Activated CD8-positive, alpha-beta memory T cell treated with anti-CD3 and anti-CD28 coated beads, Interleukin-2, amount 10 ng/mL, durations not matched to agents 7 days and 5 days (primary cell): Measurements from ENCODE around the gene SLC66A3. TPM values are rescaled to one million over a fixed set of nuclear protein-coding genes. Genes with fewer than 3 reads are reported as not detected.

ENCODE experiments used
- ATAC-seq: fragments of 150-1000 bp; cut with Tn5 transposase; one replicate; pipeline ENCODE4 v1.10.0; 2021; ENCODE audit warnings: moderate library complexity
- CTCF ChIA-PET: fragments of 350-600 bp; sonication (Branson Sonifier 250); formaldehyde crosslinking; loops from one replicate; lab custom pipeline; 2021; ENCODE audit warnings: antibody characterized with exemption; lab: Charles Lee
- DNase-seq: peaks from one replicate; pipeline ENCODE4 v3.0.0-alpha.2; 2020
- H3K27ac Mint-ChIP-seq: one replicate; pipeline ENCODE4 v1.8.0; 2021; ENCODE audit warnings: mild to moderate bottlenecking, mixed read lengths
- H3K27me3 Mint-ChIP-seq: one replicate; pipeline ENCODE4 v1.8.0; 2021; ENCODE audit warnings: mixed read lengths
- H3K36me3 Mint-ChIP-seq: one replicate; pipeline ENCODE4 v1.8.0; 2021; ENCODE audit warnings: mild to moderate bottlenecking, mixed read lengths
- H3K4me1 Mint-ChIP-seq: one replicate; pipeline ENCODE4 v1.8.0; 2021; ENCODE audit warnings: mixed read lengths
- H3K4me3 Mint-ChIP-seq: one replicate; pipeline ENCODE4 v1.8.0; 2021; ENCODE audit warnings: mild to moderate bottlenecking, moderate library complexity, mixed read lengths
- H3K9me3 Mint-ChIP-seq: one replicate; pipeline ENCODE4 v1.8.0; 2022; ENCODE audit warnings: low read depth, mixed read lengths
- total RNA-seq, 2 experiments: library from RNA; stranded (reverse); gene quantifications; one replicate each; pipeline ENCODE4 v1.2.3, GENCODE V29; 2021

Gene SLC66A3
- total RNA-seq, 2 experiments from 2014 or later, result 9.9 to 15.9 TPM

DNA sequence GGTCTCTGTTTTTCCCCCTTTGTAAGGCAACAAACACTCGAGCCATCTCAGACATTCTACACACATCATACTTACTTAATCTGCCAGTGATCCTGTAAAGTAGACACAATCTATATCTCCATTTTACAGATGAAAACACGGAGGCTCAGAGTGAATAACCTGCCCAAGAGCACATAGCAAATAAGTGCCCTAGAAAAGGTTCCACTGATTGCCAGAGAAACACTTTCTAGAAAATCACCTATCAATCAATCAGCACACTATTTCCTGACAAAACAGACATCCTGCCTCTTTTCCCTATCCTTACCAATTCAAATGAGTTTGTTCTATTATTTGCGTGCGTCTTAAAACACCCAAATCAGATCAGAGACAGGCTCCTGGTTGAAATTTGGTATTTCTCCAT is 23.9 kb downstream of the SLC66A3 start:
- Mint-ChIP-seq H3K27ac (no peak overlapping the region), H3K9me3 (no peaks in the 10 kb centered on the region), H3K36me3 (peaks cover 4% of the 10 kb centered on the region), H3K27me3 (no peaks in the 10 kb centered on the region), H3K4me1 (peaks cover 11% of the 10 kb centered on the region), H3K4me3 (no peak overlapping the region)
- no peak for DNase-seq
- ATAC-seq, result no peak
- CTCF ChIA-PET, result no interaction called here

DNA sequence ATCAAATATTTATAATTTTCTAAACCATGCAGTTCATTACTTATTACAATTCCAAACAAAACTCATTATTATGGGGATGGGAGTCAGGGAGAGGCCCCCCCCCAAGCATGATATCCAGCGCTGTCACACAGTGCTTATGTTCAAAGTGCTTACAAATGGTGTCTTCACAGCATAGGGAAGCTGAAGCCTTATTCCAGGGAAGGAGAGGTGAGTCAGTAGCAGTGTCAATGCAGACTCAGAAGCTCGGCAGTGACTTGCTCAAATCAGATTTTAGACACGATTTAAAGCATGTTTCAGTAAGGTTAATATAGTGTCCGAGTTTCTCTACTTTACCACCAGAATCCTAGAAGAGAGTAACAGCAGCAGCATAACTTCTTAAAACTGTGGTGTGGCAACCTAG is 24.6 kb downstream of the SLC66A3 start:
- peaks cover 10% of the 10 kb centered on the region for H3K4me1 Mint-ChIP-seq
- no peak for ATAC-seq
- no peak for DNase-seq
- H3K27me3 Mint-ChIP-seq, result no peaks in the 10 kb centered on the region
- CTCF ChIA-PET, result no interaction called here
- H3K27ac Mint-ChIP-seq, result no peak overlapping the region
- peaks cover 6% of the 10 kb centered on the region for H3K36me3 Mint-ChIP-seq
- no peak overlapping the region for H3K4me3 Mint-ChIP-seq
- no peaks in the 10 kb centered on the region for H3K9me3 Mint-ChIP-seq

DNA sequence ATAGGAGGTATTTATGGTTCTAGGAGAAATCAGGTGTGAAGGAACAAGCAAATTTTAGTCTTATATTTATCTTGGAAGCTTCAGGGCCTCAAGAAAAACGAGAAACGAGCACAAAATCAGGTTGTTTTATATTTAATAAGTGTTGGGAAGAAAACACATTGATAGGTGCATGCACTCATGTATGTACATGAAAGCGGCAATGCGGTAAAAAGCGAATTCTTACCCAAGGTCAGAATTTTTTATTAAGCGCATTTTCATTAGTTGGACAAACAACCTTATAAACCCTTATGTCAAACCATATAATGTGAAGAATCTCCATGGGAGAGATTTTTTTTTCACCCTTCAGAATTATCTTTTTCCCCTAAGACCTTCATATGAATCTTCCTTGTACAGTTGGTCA is 25.4 kb downstream of the SLC66A3 start:
- ATAC-seq, result no peak
- Mint-ChIP-seq H3K4me3 (no peak overlapping the region), H3K36me3 (peaks cover 6% of the 10 kb centered on the region), H3K9me3 (no peaks in the 10 kb centered on the region), H3K27me3 (no peaks in the 10 kb centered on the region), H3K4me1 (peaks cover 3% of the 10 kb centered on the region), H3K27ac (no peak overlapping the region)
- DNase-seq, result no peak
- CTCF ChIA-PET, result interaction anchor here (0.7 kb wide), 1 partner anchor 231 kb away, joined by 4 read pairs; no protein-coding TSS in a partner anchor

DNA sequence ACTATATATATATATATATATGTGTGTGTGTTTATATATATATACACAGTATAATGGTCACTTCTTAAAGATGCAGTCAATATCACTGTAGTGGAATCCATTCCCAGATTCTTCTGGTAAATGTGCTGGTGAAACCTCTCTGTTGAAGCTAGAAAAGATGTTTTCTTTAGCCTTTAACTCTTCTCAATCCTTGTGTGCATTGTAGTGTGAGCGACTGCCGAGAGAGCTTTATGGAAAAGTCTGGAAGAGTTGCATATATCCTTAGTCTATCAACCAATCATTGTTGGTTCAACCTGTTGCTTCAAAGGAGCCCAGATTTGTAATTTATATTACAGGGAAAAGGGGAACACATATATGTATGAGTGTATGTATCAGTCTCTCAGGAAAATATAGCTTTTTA is 27.7 kb downstream of the SLC66A3 start:
- Mint-ChIP-seq H3K27me3 (no peaks in the 10 kb centered on the region), H3K4me3 (no peak overlapping the region), H3K4me1 (no peaks in the 10 kb centered on the region), H3K36me3 (peaks cover 5% of the 10 kb centered on the region), H3K27ac (no peak overlapping the region), H3K9me3 (no peaks in the 10 kb centered on the region)
- ATAC-seq (no peak), DNase-seq (no peak)
- CTCF ChIA-PET, result no interaction called here

DNA sequence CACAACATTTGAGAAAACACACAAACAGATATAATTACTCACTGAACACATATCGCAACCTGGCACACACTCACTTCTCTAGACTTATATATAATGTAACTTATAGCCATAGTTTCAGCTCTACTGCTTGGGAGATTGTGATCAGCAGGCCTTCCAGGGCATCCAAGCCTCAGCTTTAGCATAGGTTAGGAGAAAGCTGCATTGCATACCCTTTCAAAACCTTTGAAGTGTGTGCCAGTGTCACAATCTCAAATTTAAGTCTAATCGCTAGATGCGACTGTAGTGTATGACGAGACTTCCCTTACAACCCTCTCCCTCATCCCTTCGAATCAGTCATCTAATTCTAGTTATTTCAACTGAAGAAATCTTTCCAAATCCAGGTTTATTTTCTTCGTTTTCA is 30.9 kb downstream of the SLC66A3 start:
- peaks cover 10% of the 10 kb centered on the region for H3K36me3 Mint-ChIP-seq
- ATAC-seq, result no peak
- no peaks in the 10 kb centered on the region for H3K27me3 Mint-ChIP-seq

DNA sequence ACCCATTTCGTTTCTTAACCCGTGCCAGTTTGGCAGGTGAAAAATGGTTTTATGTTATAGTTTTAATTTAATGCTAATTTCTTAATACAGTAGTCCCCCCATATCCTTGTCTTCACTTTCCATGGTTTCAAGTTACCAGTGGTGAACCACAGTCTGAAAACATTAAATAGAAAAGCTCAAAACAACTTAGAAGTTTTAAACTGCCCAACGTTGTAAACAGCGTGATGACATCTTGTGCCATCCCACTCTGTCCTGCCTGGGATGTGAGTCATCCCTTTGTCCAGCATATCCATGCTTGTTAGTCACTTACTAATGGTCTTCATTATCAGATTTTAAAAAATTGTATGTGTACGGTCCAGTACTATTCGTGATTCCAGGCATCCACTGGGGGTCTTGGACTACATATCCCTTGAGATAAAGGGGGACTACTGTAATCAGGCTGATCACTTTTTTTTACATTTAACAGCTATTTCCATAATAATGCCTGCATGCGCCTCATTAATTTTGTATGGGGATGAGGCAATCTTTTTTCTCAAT is 31.9 kb downstream of the SLC66A3 start:
- Mint-ChIP-seq H3K27me3 (no peaks in the 10 kb centered on the region), H3K36me3 (peaks cover 14% of the 10 kb centered on the region), H3K27ac (no peak overlapping the region), H3K4me3 (no peak overlapping the region), H3K9me3 (no peaks in the 10 kb centered on the region), H3K4me1 (no peaks in the 10 kb centered on the region)
- no peak for ATAC-seq
- no peak for DNase-seq
- CTCF ChIA-PET, result interaction anchor here (0.6 kb wide), 1 partner anchor 227 kb away, joined by 3 read pairs; no protein-coding TSS in a partner anchor

More for the DNA sequence above, 30.9 kb downstream of the SLC66A3 start:
- DNase-seq, result no peak
- Mint-ChIP-seq H3K4me1 (no peaks in the 10 kb centered on the region), H3K27ac (no peak overlapping the region), H3K9me3 (no peaks in the 10 kb centered on the region), H3K4me3 (no peak overlapping the region)
- CTCF ChIA-PET, result no interaction called here

DNA sequence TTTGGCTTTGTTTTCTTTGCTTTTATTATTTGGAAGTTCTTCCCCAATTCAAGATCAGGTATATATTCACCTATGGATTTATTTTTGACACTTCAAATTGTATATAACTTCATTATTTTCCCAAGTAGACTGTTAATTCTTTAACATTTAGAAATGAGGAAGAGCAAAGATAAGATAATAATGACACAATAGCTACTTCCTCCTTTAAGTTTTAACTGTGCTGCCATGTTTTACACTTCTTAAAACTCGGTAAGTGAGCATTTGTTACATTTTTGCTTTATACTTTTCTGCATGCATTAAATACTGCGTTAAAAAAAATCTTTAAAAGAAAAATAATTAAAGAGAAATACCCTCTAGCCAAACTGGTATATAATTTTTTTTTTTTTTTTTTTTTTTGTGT is 32.5 kb downstream of the SLC66A3 start:
- CTCF ChIA-PET, result interaction anchor here (0.6 kb wide), 1 partner anchor 227 kb away, joined by 3 read pairs; no protein-coding TSS in a partner anchor
- no peak for DNase-seq
- ATAC-seq, result no peak
- Mint-ChIP-seq H3K9me3 (no peaks in the 10 kb centered on the region), H3K4me3 (no peak overlapping the region), H3K4me1 (no peaks in the 10 kb centered on the region), H3K36me3 (peaks cover 14% of the 10 kb centered on the region), H3K27ac (no peak overlapping the region), H3K27me3 (no peaks in the 10 kb centered on the region)

DNA sequence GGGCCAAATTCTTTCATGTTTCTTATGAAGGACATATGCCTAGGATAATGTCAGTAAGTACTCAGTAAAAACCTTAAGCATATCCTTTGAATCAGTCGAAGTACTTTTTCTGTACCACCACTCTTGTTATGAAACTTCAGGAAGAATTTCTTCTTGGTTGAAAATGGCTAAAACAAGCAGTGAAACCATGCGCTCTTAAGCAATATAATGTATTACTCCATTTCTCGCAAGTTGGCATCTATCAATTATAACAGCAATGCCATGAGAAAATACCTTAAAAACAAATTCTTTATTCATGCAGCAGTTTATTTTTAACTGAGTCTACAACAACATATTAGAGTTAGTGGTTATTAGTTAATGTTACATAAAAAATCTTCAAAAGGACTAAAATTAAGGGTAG is 41.0 kb downstream of the SLC66A3 start:
- CTCF ChIA-PET, result no interaction called here
- H3K27me3 Mint-ChIP-seq, result no peaks in the 10 kb centered on the region

DNA sequence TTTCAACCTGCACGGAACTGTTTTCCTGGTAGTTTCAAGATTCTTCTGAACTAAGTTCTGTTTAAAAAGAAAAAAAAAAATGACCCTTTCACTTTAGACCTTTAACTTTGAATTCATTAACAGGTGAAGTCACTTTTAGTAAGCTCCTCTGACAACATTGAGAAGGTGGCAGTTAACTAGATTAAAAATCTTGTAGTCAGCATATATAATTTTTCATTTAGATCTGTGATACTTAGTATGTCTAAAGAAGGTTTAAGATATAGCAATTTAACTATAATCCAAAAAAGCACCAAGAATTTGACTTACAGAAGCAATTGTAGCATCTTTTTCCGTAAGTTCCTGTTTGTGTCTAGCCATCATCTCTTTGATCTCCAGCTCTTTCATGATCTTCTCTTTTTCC is 45.4 kb downstream of the SLC66A3 start:
- DNase-seq (no peak), ATAC-seq (no peak)
- Mint-ChIP-seq H3K36me3 (peaks cover 25% of the 10 kb centered on the region), H3K9me3 (no peaks in the 10 kb centered on the region), H3K4me3 (no peak overlapping the region), H3K4me1 (peaks cover 21% of the 10 kb centered on the region), H3K27me3 (no peaks in the 10 kb centered on the region), H3K27ac (no peak overlapping the region)
- CTCF ChIA-PET, result interaction anchor here (1.0 to 1.9 kb wide), 2 partner anchors 68 to 382 kb away, joined by 3 to 6 read pairs; a partner anchor contains a TSS

More for the DNA sequence above, 41.0 kb downstream of the SLC66A3 start:
- no peaks in the 10 kb centered on the region for H3K4me1 Mint-ChIP-seq
- no peak for DNase-seq
- H3K4me3 Mint-ChIP-seq, result no peak overlapping the region
- peaks cover 22% of the 10 kb centered on the region for H3K36me3 Mint-ChIP-seq
- no peaks in the 10 kb centered on the region for H3K9me3 Mint-ChIP-seq
- ATAC-seq, result no peak
- no peak overlapping the region for H3K27ac Mint-ChIP-seq

DNA sequence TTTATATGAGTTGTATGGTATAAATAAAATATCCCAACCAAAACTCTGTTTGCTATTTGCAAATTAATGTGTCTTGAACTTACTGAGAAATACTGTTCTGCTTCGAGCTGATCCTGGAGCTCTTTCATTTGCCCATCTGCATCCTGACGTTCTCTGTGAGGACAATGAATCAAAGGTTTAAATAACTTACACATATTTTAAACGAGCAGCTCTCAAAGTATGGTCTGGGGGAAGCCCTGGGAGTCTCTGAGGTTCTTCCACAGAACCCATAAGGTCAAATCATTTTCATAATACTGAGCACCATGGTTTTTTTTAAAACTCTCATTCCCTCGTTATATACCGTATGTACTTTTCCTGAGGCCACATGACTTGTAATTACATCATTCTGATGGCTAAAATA is 46.7 kb downstream of the SLC66A3 start:
- ATAC-seq (no peak), DNase-seq (no peak)
- H3K27ac Mint-ChIP-seq, result no peak overlapping the region
- no peak overlapping the region for H3K4me3 Mint-ChIP-seq
- peaks cover 19% of the 10 kb centered on the region for H3K36me3 Mint-ChIP-seq
- CTCF ChIA-PET, result no interaction called here
- H3K4me1 Mint-ChIP-seq, result peaks cover 21% of the 10 kb centered on the region
- no peaks in the 10 kb centered on the region for H3K27me3 Mint-ChIP-seq
- no peaks in the 10 kb centered on the region for H3K9me3 Mint-ChIP-seq

DNA sequence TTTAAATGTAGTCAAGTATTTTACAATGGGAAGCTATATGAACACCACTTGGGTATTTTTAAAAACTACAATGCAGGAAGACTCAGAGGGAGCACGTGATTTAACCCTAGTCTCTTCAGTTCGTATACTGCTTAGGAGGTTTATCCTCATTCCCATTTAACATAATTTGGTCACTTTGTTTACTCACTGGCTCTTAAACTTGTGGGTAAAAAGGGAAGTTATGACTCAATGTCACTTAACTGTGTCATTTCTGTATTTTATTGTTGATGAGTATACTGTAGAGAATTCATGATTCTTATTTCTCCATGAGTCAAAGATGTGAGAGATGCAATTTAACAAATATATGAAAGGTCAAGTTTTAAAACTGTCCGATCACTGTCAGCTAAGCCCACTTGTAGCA is 48.2 kb downstream of the SLC66A3 start:
- Mint-ChIP-seq H3K9me3 (no peaks in the 10 kb centered on the region), H3K4me1 (peaks cover 21% of the 10 kb centered on the region), H3K27ac (no peak overlapping the region), H3K27me3 (no peaks in the 10 kb centered on the region), H3K4me3 (no peak overlapping the region), H3K36me3 (peaks cover 16% of the 10 kb centered on the region)
- CTCF ChIA-PET, result no interaction called here
- ATAC-seq (peak; percentile 93), DNase-seq (no peak)

DNA sequence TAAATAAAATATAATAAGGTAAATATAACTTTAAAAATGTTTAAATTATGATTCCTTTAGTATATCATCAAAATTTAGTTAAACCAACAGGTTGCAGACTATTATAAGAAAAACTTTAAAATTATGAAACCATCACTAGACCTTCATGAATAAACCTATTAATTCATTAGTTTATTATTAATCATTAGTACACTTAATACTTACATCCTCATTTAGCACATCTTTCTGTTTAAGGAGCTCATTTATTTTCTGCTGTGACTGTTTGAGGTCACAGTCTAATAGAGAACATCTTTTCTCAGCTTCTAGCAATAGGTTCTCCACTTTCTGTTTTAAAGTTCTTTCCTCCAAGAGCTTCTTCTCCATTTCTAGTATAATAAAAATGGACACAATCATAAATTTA is 52.8 kb downstream of the SLC66A3 start:
- Mint-ChIP-seq H3K4me3 (no peak overlapping the region), H3K36me3 (peaks cover 15% of the 10 kb centered on the region), H3K9me3 (no peaks in the 10 kb centered on the region), H3K27me3 (no peaks in the 10 kb centered on the region), H3K4me1 (peaks cover 19% of the 10 kb centered on the region), H3K27ac (no peak overlapping the region)
- CTCF ChIA-PET, result no interaction called here
- no peak for ATAC-seq
- no peak for DNase-seq

DNA sequence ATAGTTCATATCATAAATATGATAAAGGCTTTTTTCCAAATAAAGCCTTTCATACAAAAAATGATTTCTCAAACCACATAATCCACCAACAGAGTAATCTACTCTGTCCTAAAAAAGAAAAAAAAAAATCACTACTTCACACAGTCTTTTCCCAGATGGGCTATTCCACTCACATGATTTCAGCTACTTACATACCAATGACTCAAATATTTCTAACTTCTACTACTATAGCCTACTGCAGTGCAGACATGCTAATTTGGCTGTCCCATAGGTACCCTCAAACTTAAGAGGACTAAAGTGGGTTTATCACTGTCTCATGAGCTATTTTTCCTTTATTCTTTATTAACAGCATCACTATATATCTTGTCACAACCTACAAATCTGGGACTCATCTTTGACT is 57.4 kb downstream of the SLC66A3 start:
- Mint-ChIP-seq H3K36me3 (peaks cover 24% of the 10 kb centered on the region), H3K4me1 (no peaks in the 10 kb centered on the region), H3K4me3 (no peak overlapping the region), H3K27me3 (no peaks in the 10 kb centered on the region), H3K27ac (no peak overlapping the region), H3K9me3 (no peaks in the 10 kb centered on the region)
- CTCF ChIA-PET, result no interaction called here
- DNase-seq, result no peak
- ATAC-seq, result no peak

DNA sequence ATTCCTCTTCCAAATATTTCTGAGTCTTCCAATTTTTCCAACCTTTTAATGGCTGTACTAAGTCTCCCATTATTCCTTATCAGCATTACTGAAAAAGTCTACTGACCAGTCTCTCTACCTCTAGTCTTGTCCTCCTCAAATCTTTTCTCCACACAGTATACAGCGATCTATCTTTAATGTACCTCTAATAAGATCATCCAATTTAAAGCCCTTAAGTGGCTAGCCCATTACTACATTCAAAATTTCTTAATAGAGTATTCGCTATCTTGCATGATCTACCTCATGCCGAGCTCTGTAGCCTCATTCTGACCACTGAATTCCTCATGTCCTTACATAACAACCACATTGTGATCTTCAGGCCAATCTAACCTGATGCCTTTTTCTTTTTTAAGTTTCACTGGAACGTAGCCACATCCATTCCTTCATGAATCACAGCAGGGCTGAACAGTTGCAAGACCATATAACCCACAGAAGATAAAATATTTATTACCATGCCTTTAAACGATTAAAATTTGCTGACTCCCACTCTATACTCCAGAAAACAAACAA is 57.9 kb downstream of the SLC66A3 start:
- no peak for ATAC-seq
- Mint-ChIP-seq H3K27me3 (no peaks in the 10 kb centered on the region), H3K4me1 (no peaks in the 10 kb centered on the region), H3K36me3 (peaks cover 24% of the 10 kb centered on the region), H3K9me3 (no peaks in the 10 kb centered on the region), H3K4me3 (no peak overlapping the region), H3K27ac (no peak overlapping the region)
- CTCF ChIA-PET, result no interaction called here
- no peak for DNase-seq
